ENCODE data around the gene TSPAN9. TPM values are rescaled to one million over a fixed set of nuclear protein-coding genes. Genes with fewer than 3 reads are reported as not detected.

The TSPAN9 gene
- total RNA-seq, 2 donors from 2014 or later = 39.5 to 50.2 TPM

- no peak overlapping the region for H3K4me3 ChIP-seq
- no peak overlapping the region for H3K27ac ChIP-seq
- no peaks in the 10 kb centered on the region for H3K9me3 ChIP-seq
- H3K36me3 ChIP-seq = no peaks in the 10 kb centered on the region
- ATAC-seq (ENCODE audit: insufficient number of reproducible peaks, low FRiP score, low read depth) (no peak), DNase-seq (ENCODE audit: low spot score) (no peak)
- peaks cover 0 to 34% of the 10 kb centered on the region in 2 donors for H3K4me1 ChIP-seq (ENCODE audit: control insufficient read depth in 1 of 2, low read depth in 2 of 2)
- no peaks in the 10 kb centered on the region for H3K27me3 ChIP-seq (replicated peaks; ENCODE audit: insufficient read depth)
- TF ChIP-seq CTCF (IDR thresholded peaks at IDR 0.05) = no peak
Measured at GRCh38 chr12:3265406-3265805, 188.2 kb downstream of the TSPAN9 start.

GRCh38 chr12:3266638-3267037 lies 189.5 kb downstream of the TSPAN9 start:
- DNase-seq (ENCODE audit: low spot score) = no peak
- ATAC-seq (ENCODE audit: insufficient number of reproducible peaks, low FRiP score, low read depth) = no peak
- Histone ChIP-seq H3K27me3 (replicated peaks; ENCODE audit: insufficient read depth) (no peaks in the 10 kb centered on the region), H3K9me3 (no peaks in the 10 kb centered on the region), H3K36me3 (no peaks in the 10 kb centered on the region), H3K4me3 (no peak overlapping the region), H3K4me1 (ENCODE audit: control insufficient read depth in 1 of 2, low read depth in 2 of 2) (peaks cover 0 to 30% of the 10 kb centered on the region in 2 donors), H3K27ac (no peak overlapping the region)
- no peak for TF ChIP-seq CTCF (IDR thresholded peaks at IDR 0.05)

GRCh38 chr12:3267690-3268089 lies 190.5 kb downstream of the TSPAN9 start:
- H3K4me1 ChIP-seq (ENCODE audit: control insufficient read depth in 1 of 2, low read depth in 2 of 2) = peaks cover 0 to 20% of the 10 kb centered on the region in 2 donors
- TF ChIP-seq CTCF (IDR thresholded peaks at IDR 0.05) = no peak
- H3K4me3 ChIP-seq = no peak overlapping the region
- H3K36me3 ChIP-seq = no peaks in the 10 kb centered on the region
- no peak overlapping the region for H3K27ac ChIP-seq
- no peak for ATAC-seq (ENCODE audit: insufficient number of reproducible peaks, low FRiP score, low read depth)
- H3K9me3 ChIP-seq = no peaks in the 10 kb centered on the region
- no peak for DNase-seq (ENCODE audit: low spot score)
- no peaks in the 10 kb centered on the region for H3K27me3 ChIP-seq (replicated peaks; ENCODE audit: insufficient read depth)

GRCh38 chr12:3269594-3269993 lies 192.4 kb downstream of the TSPAN9 start:
- Histone ChIP-seq H3K27ac (no peak overlapping the region), H3K27me3 (replicated peaks; ENCODE audit: insufficient read depth) (no peaks in the 10 kb centered on the region), H3K36me3 (no peaks in the 10 kb centered on the region), H3K9me3 (no peaks in the 10 kb centered on the region), H3K4me1 (ENCODE audit: control insufficient read depth in 1 of 2, low read depth in 2 of 2) (peaks cover 0 to 6% of the 10 kb centered on the region in 2 donors), H3K4me3 (no peak overlapping the region)
- TF ChIP-seq CTCF (IDR thresholded peaks at IDR 0.05) = no peak
- no peak for ATAC-seq (ENCODE audit: insufficient number of reproducible peaks, low FRiP score, low read depth)
- DNase-seq (ENCODE audit: low spot score) = no peak

- TF ChIP-seq CTCF (IDR thresholded peaks at IDR 0.05) = no peak
- H3K36me3 ChIP-seq = no peaks in the 10 kb centered on the region
- H3K27ac ChIP-seq = no peak overlapping the region
- no peaks in the 10 kb centered on the region for H3K9me3 ChIP-seq
- peaks cover 0 to 14% of the 10 kb centered on the region in 2 donors for H3K4me1 ChIP-seq (ENCODE audit: control insufficient read depth in 1 of 2, low read depth in 2 of 2)
- H3K27me3 ChIP-seq (replicated peaks; ENCODE audit: insufficient read depth) = no peaks in the 10 kb centered on the region
- no peak overlapping the region for H3K4me3 ChIP-seq
- DNase-seq (ENCODE audit: low spot score) (no peak), ATAC-seq (ENCODE audit: insufficient number of reproducible peaks, low FRiP score, low read depth) (no peak)
Measured at GRCh38 chr12:3271146-3271545, 194.0 kb downstream of the TSPAN9 start.

Measured in thoracic aorta (tissue), 2 donors.